Measurements from ENCODE around the gene SPIRE1. TPM values are rescaled to one million over a fixed set of nuclear protein-coding genes. Genes with fewer than 3 reads are reported as not detected.
"Not testable (repeated sequence)": the region's sequence is repeated elsewhere in the genome, so short reads cannot be mapped to it uniquely, and the experiment has no call there.

Gene SPIRE1
- total RNA-seq, 1 donor from 2014 or later: 17.8 TPM

GRCh38 chr18:12599543-12599942 lies 58.4 kb downstream of the SPIRE1 start:
- peak; percentile 18 for DNase-seq (ENCODE audit: low spot score)

GRCh38 chr18:12598181-12598930 lies 59.6 kb downstream of the SPIRE1 start:
- DNase-seq (ENCODE audit: low spot score): no peak

GRCh38 chr18:12597760-12598159 lies 60.1 kb downstream of the SPIRE1 start:
- DNase-seq (ENCODE audit: low spot score): peak; percentile 16

GRCh38 chr18:12595571-12596255 lies 62.2 kb downstream of the SPIRE1 start:
- DNase-seq (ENCODE audit: low spot score): no peak

GRCh38 chr18:12593866-12594265 lies 64.0 kb downstream of the SPIRE1 start:
- no peak for DNase-seq (ENCODE audit: low spot score)

DNA sequence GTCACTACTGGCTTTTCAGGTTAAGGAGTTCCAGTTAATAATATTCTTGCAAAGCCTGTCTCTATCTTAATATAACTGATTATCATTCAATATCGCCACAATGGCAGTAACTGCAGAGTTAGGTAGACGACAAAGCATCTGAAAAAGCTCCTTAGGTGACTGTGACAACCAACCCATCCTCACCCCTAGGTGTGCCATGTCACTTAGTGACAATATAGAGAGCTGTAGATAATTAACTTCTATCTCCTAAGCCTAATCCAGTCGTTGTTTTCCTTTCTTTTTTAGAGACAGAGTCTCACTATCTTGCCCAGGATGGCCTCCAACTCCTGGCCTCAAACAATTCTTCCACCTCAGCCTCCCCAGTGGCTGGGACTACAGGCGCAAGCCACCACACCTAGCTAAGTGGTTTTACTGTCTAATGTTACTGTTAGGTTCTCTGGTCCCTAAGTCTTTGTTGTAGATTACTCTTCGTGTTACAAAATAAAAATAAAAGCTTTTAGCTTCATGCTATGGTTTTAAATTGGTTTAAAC lies 65.2 kb downstream of the SPIRE1 start:
- DNase-seq (ENCODE audit: low spot score): no peak

GRCh38 chr18:12589448-12589847 lies 68.5 kb downstream of the SPIRE1 start:
- no peak for DNase-seq (ENCODE audit: low spot score)

DNA sequence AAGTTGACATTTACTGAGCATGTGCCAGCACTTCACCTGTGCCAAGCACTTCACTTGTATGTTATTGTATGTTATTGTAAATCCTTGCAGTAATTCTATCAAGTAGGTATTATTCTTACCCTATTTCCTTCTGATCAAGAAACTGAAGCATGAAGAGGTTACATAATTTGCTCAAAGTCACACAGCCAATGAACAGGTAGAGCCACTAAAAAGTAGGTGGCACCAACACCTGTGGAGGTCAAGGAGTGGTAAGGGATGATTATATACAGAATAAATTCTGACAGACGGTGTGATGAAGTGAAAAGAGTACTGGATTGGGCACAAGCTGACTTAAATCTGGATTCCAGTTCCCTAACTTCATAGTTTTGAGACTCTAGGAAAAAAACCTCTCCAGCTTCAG lies 71.0 kb downstream of the SPIRE1 start:
- no peak for DNase-seq (ENCODE audit: low spot score)

- no peak for DNase-seq (ENCODE audit: low spot score)
Measured at GRCh38 chr18:12585218-12585617, 72.7 kb downstream of the SPIRE1 start.

DNA sequence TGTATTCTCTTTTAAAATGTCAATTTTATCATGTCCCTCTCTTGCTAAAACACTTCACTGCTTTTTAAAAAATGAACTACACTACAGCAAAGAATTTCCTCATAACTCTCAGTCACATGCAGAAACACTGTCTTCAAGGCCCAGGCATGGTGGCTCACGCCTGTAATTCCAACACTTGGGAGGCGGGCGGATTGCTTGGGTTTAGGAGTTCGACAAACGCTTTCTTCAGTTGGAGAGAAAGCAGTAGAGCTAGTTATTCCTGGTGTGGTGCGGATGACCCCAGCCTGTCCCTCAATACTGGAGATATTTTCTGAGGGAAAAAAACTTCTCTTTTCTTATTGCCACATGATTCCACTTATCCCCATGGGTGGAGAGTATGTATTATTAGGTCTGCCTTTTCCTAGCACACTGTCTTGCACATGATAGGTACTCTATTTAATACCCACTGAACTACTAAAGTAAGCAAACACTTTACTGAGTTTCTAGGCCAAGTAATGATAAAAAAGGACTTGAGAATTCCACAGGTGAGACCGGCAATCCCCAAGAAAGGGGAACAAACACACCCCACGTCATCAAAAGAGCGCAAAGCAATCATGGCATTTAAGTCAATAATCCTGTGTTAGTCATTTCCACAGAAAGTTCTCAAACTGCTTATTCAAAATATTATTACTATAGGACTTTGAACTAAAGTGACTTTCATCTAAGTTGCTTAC lies 77.1 kb downstream of the SPIRE1 start:
- DNase-seq (ENCODE audit: low spot score): no peak

DNA sequence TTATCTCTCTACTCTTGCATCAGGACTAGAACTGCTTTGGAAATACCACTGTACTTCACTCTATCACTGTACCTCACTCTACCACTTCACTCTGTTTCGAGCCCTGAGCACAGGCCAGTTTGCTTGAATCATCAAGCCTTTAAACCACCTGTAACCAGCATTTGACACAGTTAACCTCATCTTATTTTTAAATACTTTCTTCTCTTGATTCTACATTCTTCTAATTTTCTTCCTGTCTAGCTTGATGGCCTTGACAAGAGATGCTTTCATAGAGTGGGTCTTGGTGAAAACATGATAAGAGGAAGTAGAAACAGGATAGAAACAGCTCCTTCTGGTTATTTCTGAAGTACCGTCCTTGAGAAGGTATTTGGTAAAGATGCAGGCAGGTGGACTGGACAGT lies 78.1 kb downstream of the SPIRE1 start:
- no peak for DNase-seq (ENCODE audit: low spot score)

DNA sequence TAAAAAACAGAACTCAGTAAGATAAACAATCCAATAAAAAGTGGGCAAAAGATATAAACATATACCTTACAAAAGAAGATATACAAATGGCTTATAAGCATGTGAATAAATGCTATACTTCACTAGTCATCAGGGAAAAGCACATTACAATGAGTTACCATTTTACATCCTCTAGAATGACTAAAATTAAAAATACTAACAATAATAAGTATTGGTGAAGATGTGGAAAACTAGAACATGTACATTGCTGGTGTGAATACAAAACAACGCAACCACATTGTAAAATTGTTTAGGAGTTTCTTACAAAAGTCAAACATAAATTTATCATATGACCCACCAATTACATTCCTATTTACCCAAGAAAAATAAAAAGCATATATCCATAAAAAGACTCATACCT lies 80.1 kb downstream of the SPIRE1 start:
- DNase-seq (ENCODE audit: low spot score): no peak

- DNase-seq (ENCODE audit: low spot score): peak; percentile 28
Measured at GRCh38 chr18:12574494-12575185, 83.3 kb downstream of the SPIRE1 start.

- no peak for DNase-seq (ENCODE audit: low spot score)
Measured at GRCh38 chr18:12571630-12572029, 86.3 kb downstream of the SPIRE1 start.

GRCh38 chr18:12569791-12570190 lies 88.1 kb downstream of the SPIRE1 start:
- no peak for DNase-seq (ENCODE audit: low spot score)

DNA sequence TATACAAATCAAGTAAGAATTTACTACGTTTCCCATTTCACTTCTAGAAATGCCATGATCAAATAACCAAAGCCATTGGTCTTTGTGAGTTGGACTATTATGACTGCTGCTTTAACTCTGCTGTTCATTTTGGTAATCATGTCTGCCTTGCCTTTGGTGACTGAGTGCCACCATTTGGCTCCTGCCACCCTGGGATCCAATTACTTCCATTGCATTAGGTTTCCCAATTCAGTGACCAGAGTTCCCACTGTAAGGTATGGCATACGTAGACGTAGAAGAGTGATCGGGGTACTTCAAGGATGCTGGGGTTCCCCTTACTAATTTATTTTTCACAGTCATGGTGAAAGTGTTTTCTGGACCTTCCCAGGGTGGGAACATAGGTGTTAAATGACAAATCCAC lies 90.1 kb downstream of the SPIRE1 start:
- no peak for DNase-seq (ENCODE audit: low spot score)

GRCh38 chr18:12564861-12565260 lies 93.0 kb downstream of the SPIRE1 start:
- no peak for DNase-seq (ENCODE audit: low spot score)

GRCh38 chr18:12564378-12564777 lies 93.5 kb downstream of the SPIRE1 start:
- DNase-seq (ENCODE audit: low spot score): no peak

DNA sequence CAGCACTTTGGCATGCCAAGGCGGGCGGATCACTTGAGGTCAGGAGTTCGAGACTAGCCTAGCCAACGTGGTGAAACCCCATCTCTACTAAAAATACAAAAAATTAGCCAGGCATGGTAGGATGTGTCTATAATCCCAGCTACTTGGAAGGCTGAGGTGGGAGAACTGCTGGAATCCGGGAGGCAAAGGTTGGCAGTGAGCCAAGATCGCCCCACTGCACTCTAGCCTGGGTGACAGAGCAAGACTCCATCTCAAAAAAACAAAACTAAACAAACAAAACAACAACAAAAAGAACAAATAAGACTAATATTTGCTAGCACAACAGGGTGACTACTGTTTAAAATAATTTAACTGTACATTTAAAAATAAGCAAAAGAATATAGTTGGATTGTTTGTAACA lies 97.3 kb downstream of the SPIRE1 start:
- not testable (repeated sequence) for DNase-seq (ENCODE audit: low spot score)

- DNase-seq (ENCODE audit: low spot score): no peak
Measured at GRCh38 chr18:12559319-12559718, 98.6 kb downstream of the SPIRE1 start.

DNA sequence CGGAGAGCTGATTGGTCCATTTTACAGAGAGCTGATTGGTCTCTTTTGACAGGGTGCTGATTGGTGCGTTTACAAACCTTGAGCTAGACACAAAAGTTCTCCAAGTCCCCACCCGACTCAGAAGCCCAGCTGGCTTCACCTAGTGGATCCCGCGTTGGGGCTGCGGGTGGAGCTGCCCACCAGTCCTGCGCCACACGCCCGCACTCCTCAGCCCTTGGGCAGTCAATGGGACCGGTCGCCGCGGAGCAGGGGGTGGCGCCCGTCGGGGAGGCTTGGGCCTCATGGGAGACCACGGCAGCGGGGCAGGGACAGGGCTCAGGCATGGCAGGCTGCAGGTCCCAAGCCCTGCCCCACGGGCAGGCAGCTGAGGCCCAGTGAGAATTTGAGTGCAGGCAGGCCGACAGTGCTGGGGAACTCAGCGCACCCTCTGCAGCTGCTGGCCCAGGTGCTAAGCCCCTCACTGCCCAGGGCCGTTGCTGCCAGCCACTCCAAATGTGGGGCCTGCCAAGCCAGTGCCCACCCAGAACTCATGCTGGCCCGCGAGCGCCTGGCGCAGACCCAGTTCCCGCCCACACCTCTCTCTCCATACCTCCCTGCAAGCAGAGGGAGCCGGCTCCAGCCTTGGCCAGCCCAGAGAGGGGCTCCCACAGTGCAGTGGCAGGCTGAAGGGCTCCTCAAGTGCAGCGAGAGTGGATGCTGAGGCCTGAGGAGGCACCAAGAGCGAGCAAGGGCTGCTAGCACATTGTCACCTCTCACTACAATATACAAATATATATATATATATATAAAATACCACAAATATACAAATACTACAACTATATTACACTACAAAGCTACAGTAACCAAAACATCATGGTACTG lies 100.7 kb downstream of the SPIRE1 start:
- DNase-seq (ENCODE audit: low spot score): no peak

All from mucosa of gallbladder (tissue), 1 donor.